Neural cell (in vitro differentiated cells): ENCODE data around the gene DNAJB14. TPM values are rescaled to one million over a fixed set of nuclear protein-coding genes. Genes with fewer than 3 reads are reported as not detected.

Experiments
- H2AFZ ChIP-seq: fragments of 200-600, 300-800 bp; sonication (generic), shearing (Covaris generic); 2 replicates; pipeline ENCODE4 v1.6.0; 2014; ENCODE audit warnings: low read depth, mild to moderate bottlenecking, antibody characterized with exemption, low read length, moderate library complexity
- H3F3A ChIP-seq: fragments of 200-600 bp; shearing (Covaris generic); 2 replicates; pipeline ENCODE4 v1.6.1; 2016; ENCODE audit warnings: mild to moderate bottlenecking, moderate library complexity, mixed read lengths, antibody characterized with exemption, low read length; ENCODE audit not compliant: insufficient read depth, poor library complexity, severe bottlenecking
- H3K27ac ChIP-seq: fragments of 200-600, 300-800 bp; sonication (generic), shearing (Covaris generic); 2 replicates; pipeline ENCODE4 v1.5.1; 2014; ENCODE audit warnings: mild to moderate bottlenecking, low read length, moderate library complexity
- H3K27me3 ChIP-seq: fragments of 300-800, 200-600 bp; sonication (generic), shearing (Covaris generic); 2 replicates; pipeline ENCODE4 v1.6.0; 2014; ENCODE audit warnings: mild to moderate bottlenecking, low read depth, low read length, moderate library complexity; ENCODE audit not compliant: insufficient read depth
- H3K36me3 ChIP-seq: fragments of 300-800, 200-600 bp; sonication (generic), shearing (Covaris generic); 2 replicates; pipeline ENCODE4 v1.5.1; 2014; ENCODE audit warnings: mild to moderate bottlenecking, antibody characterized with exemption, low read length, moderate library complexity; ENCODE audit not compliant: insufficient read depth
- H3K4me2 ChIP-seq: fragments of 300-800, 200-600 bp; sonication (generic), shearing (Covaris generic); 2 replicates; pipeline ENCODE4 v1.6.0; 2014; ENCODE audit warnings: mild to moderate bottlenecking, low read length
- H3K4me3 ChIP-seq: fragments of 300-800, 200-600 bp; sonication (generic), shearing (Covaris generic); 2 replicates; pipeline ENCODE4 v1.5.1; 2014; ENCODE audit warnings: mild to moderate bottlenecking, low read length, moderate library complexity
- H3K79me2 ChIP-seq: fragments of 200-600 bp; shearing (Covaris generic); replicated peaks from 2 replicates; pipeline ENCODE4 v1.6.0; 2014; ENCODE audit warnings: mild to moderate bottlenecking, low read length, moderate library complexity; ENCODE audit not compliant: insufficient read depth
- H3K9ac ChIP-seq: fragments of 300-800, 200-600 bp; sonication (generic), shearing (Covaris generic); 2 replicates; pipeline ENCODE4 v1.6.1; 2016; ENCODE audit warnings: mild to moderate bottlenecking, low read length, mixed read lengths
- H3K9me2 ChIP-seq: fragments of 200-600 bp; shearing (Covaris generic); 2 replicates; pipeline ENCODE4 v1.6.1; 2016; ENCODE audit warnings: mild to moderate bottlenecking, low read length, mixed read lengths; ENCODE audit not compliant: insufficient read depth
- H3K9me3 ChIP-seq: fragments of 200-600, 300-800 bp; sonication (generic), shearing (Covaris generic); 2 replicates; pipeline ENCODE4 v1.6.1; 2016; ENCODE audit warnings: mild to moderate bottlenecking, mixed run types, low read length, moderate library complexity, mixed read lengths
- H4K20me1 ChIP-seq: fragments of 200-600 bp; shearing (Covaris generic); 2 replicates; pipeline ENCODE4 v1.6.1; 2016; ENCODE audit warnings: mild to moderate bottlenecking, mixed run types; ENCODE audit not compliant: insufficient read depth
- CTCF ChIP-seq: fragments of 450-650 bp; IDR thresholded peaks from 2 replicates; pipeline ENCODE4 v1.5.1; 2014; ENCODE audit warnings: antibody characterized with exemption, mild to moderate bottlenecking, moderate library complexity; ENCODE audit not compliant: poor library complexity, severe bottlenecking
- EP300 ChIP-seq: fragments of 450-650 bp; conservative IDR thresholded peaks from 2 replicates; pipeline ENCODE4 v1.6.1; 2014; ENCODE audit warnings: antibody characterized with exemption, mild to moderate bottlenecking, moderate library complexity; ENCODE audit not compliant: poor library complexity, severe bottlenecking
- EZH2 ChIP-seq: fragments of 200-600, 300-800 bp; shearing (Covaris generic), sonication (generic); IDR thresholded peaks from 2 replicates; pipeline ENCODE4 v1.6.1; 2014; ENCODE audit warnings: antibody characterized with exemption, low read length, borderline replicate concordance, mild to moderate bottlenecking; ENCODE audit not compliant: insufficient read depth, poor library complexity, severe bottlenecking
- MXI1 ChIP-seq: fragments of 450-650 bp; conservative IDR thresholded peaks from 2 replicates; pipeline ENCODE4 v1.6.1; 2014; ENCODE audit warnings: antibody characterized with exemption, mild to moderate bottlenecking; ENCODE audit not compliant: poor library complexity, severe bottlenecking
- POLR2AphosphoS5 ChIP-seq: IDR thresholded peaks from 2 replicates; pipeline ENCODE4 v1.6.1; 2012
- RAD21 ChIP-seq: fragments of 450-650 bp; conservative IDR thresholded peaks from 2 replicates; pipeline ENCODE4 v1.6.1; 2014; ENCODE audit warnings: antibody characterized with exemption, mild to moderate bottlenecking, moderate library complexity
- REST ChIP-seq: IDR thresholded peaks from 2 replicates; pipeline ENCODE4 v1.6.1; 2012; ENCODE audit warnings: borderline replicate concordance
- SMC3 ChIP-seq: fragments of 450-650 bp; conservative IDR thresholded peaks from 2 replicates; pipeline ENCODE4 v1.6.1; 2014; ENCODE audit warnings: antibody characterized with exemption, mild to moderate bottlenecking, moderate library complexity; ENCODE audit not compliant: poor library complexity
- TAF1 ChIP-seq: IDR thresholded peaks from 2 replicates; pipeline ENCODE4 v1.6.1; 2012; ENCODE audit warnings: low read depth
- polyA plus RNA-seq: library from polyadenylated mRNA; depleted of rRNA; stranded (reverse); fragments of >200 nt; gene quantifications from 2 replicates; pipeline ENCODE4 v1.2.3, GENCODE V29; 2014

Gene DNAJB14
- polyA plus RNA-seq, 1 donor from 2014 or later: 41.3 TPM

GRCh38 chr4:99965674-99966350 is 19.4 kb upstream of the DNAJB14 start:
- no peaks in the 10 kb centered on the region for H4K20me1 ChIP-seq
- H3K4me2 ChIP-seq: no peak overlapping the region
- H3K9me3 ChIP-seq: no peaks in the 10 kb centered on the region
- H3K36me3 ChIP-seq: no peaks in the 10 kb centered on the region
- no peaks in the 10 kb centered on the region for H3K9me2 ChIP-seq
- no peaks in the 10 kb centered on the region for H3F3A ChIP-seq
- no peak overlapping the region for H2AFZ ChIP-seq
- TF ChIP-seq MXI1 (no peak), CTCF (no peak), EP300 (no peak)
- H3K27ac ChIP-seq: no peak overlapping the region
- no peaks in the 10 kb centered on the region for H3K79me2 ChIP-seq
- no peaks in the 10 kb centered on the region for H3K27me3 ChIP-seq
- no peak overlapping the region for H3K9ac ChIP-seq
- no peak overlapping the region for H3K4me3 ChIP-seq

GRCh38 chr4:99965173-99965572 is 18.8 kb upstream of the DNAJB14 start:
- H2AFZ ChIP-seq: no peak overlapping the region
- TF ChIP-seq TAF1 (no peak), EP300 (no peak), CTCF (no peak), MXI1 (no peak), SMC3 (no peak), POLR2AphosphoS5 (no peak), RAD21 (no peak)
- H3K4me3 ChIP-seq: no peak overlapping the region
- H3K4me2 ChIP-seq: no peak overlapping the region
- H3K27me3 ChIP-seq: no peaks in the 10 kb centered on the region
- H3K9me3 ChIP-seq: no peaks in the 10 kb centered on the region
- no peaks in the 10 kb centered on the region for H3K36me3 ChIP-seq
- H3K79me2 ChIP-seq: no peaks in the 10 kb centered on the region
- no peak overlapping the region for H3K9ac ChIP-seq
- no peaks in the 10 kb centered on the region for H3K9me2 ChIP-seq
- H4K20me1 ChIP-seq: no peaks in the 10 kb centered on the region
- no peaks in the 10 kb centered on the region for H3F3A ChIP-seq
- H3K27ac ChIP-seq: no peak overlapping the region

GRCh38 chr4:99961711-99962110 is 15.3 kb upstream of the DNAJB14 start:
- no peaks in the 10 kb centered on the region for H3K36me3 ChIP-seq
- H3K9me3 ChIP-seq: no peaks in the 10 kb centered on the region
- no peaks in the 10 kb centered on the region for H3F3A ChIP-seq
- no peaks in the 10 kb centered on the region for H3K79me2 ChIP-seq
- H3K27me3 ChIP-seq: no peaks in the 10 kb centered on the region
- no peaks in the 10 kb centered on the region for H4K20me1 ChIP-seq
- no peaks in the 10 kb centered on the region for H3K9me2 ChIP-seq
- H3K27ac ChIP-seq: no peak overlapping the region
- no peak overlapping the region for H3K4me3 ChIP-seq
- no peak overlapping the region for H3K4me2 ChIP-seq
- TF ChIP-seq MXI1 (no peak), EZH2 (no peak), TAF1 (no peak), CTCF (no peak), EP300 (no peak), SMC3 (no peak), RAD21 (no peak), POLR2AphosphoS5 (no peak), REST (no peak)
- H2AFZ ChIP-seq: no peak overlapping the region
- no peak overlapping the region for H3K9ac ChIP-seq
